HG03520 (cell line): Measurements from ENCODE around the gene BTNL8.

Experiments used
- ATAC-seq: cut with Tn5 transposase; IDR thresholded peaks from one replicate; pipeline ENCODE4 v1.9.1; 2021; ENCODE audit warnings: mild to moderate bottlenecking, moderate library complexity; ENCODE audit not compliant: unreplicated experiment

The BTNL8 gene, protein sequence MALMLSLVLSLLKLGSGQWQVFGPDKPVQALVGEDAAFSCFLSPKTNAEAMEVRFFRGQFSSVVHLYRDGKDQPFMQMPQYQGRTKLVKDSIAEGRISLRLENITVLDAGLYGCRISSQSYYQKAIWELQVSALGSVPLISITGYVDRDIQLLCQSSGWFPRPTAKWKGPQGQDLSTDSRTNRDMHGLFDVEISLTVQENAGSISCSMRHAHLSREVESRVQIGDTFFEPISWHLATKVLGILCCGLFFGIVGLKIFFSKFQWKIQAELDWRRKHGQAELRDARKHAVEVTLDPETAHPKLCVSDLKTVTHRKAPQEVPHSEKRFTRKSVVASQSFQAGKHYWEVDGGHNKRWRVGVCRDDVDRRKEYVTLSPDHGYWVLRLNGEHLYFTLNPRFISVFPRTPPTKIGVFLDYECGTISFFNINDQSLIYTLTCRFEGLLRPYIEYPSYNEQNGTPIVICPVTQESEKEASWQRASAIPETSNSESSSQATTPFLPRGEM

GRCh38 chr5:180898621-180899246 is at the start of gene BTNL8:
Gene BTNL8 (plus strand): TSS chr5:180899159. CDS start chr5:180899311, 152 bp downstream.
- ATAC-seq, result no peak

GRCh38 chr5:180849827-180850226 is 49.1 kb upstream of the BTNL8 start:
- no peak for ATAC-seq

DNA sequence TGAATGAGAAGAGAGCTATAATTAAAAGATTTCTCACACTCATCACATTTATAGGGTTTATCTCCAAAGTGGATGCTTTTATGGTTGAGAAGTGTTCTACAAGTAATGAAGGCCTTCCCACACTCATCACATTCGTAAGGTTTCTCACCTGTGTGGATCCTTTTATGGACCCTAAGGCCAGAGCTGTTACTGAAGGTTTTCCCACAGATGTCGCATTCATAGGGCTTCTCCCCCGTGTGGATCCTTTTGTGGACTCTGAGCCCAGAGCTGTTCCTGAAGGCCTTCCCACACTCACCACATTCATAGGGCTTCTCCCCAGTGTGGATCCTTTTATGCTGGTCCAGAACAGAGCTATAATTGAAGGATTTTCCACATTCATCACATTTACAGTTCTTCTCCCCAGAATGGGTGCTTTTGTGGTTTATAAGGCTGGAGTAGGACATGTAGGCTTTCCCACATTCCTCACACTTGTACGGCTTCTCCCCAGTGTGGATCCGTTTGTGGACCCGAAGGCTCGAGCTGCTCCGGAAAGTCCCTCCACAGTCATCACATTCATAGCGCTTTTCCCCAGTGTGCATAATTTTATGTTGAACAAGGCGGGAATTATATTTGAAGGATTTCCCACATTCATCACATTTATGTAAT is 48.4 kb upstream of the BTNL8 start:
- no peak for ATAC-seq

- ATAC-seq, result no peak
Measured at GRCh38 chr5:180852495-180852894, 46.5 kb upstream of the BTNL8 start.

GRCh38 chr5:180853121-180853847 is 45.7 kb upstream of the BTNL8 start:
- ATAC-seq, result no peak

- ATAC-seq, result no peak
Measured at GRCh38 chr5:180853848-180854176, 45.1 kb upstream of the BTNL8 start.

DNA sequence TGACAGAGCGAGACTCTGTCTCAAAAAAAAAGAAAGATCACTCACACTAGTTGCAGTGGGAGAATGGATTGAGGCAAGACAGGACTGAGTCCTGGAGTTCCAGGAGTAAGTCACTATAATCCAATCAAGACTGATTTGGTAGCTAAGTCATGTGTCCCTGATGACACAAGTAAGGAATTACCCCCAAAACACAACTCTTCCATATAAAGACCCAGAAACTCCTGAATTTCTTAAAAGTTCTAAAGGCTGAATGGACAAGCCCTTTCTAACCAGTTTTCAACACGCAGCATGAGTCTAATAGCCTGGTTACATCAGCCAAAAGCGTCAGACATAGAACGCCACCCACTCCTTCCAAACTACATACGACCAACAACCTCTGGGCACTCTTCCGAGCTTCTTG is 40.4 kb upstream of the BTNL8 start:
- ATAC-seq, result no peak

DNA sequence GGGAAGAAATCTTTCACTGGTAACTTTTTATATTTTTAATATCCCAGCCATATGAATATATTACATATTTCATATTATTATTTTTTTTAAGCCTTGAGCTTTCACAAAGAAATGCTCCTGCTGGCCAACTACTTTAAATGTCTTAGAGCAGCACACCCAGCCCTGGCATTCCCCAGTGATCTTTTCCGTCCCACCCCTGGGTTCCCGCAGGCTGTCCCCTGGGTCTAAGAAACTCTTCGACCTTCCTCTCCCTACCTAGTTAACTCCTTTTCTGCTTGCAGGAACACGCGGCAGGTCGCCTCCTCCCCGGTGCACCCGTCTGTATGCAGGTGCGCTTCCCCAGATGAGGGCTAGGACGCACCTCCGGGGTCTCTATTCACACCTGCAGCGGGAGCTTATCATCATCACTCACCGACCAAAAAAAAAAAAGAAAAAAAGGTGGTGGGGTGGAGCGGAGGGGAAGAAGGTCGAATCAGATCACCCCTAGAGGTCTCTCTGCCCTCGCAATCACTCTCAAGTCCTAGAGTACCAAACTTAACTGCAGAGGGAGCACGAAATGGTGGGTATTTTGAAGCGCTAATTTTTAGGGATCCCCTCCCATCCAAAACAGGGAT is 38.6 kb upstream of the BTNL8 start:
- peak; percentile 33 for ATAC-seq

- peak; percentile 87 for ATAC-seq
Measured at GRCh38 chr5:180860887-180861822, 37.8 kb upstream of the BTNL8 start, which contains the start of gene ZFP62. Gene ZFP62 (minus strand): TSS chr5:180861276. CDS start chr5:180861219, 57 bp downstream.

DNA sequence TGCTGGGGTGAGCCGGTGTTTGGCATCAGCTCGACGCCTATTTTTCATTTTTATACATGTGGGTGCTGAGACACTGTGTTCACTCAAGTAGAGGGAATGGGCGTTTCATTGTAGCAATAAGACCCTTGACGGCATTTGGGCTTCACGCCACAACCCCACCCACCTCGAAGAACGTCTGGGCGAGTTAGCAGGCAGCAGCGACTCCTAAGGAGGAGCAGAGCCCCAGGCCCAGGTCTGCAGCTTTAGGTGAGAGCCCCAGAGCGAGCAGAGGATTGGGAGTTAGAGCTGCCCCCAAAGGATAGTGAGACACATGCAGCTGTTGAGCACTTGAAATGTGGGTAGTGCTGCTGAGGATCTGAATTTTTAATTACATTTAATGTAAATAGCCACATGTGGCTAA is 36.3 kb upstream of the BTNL8 start:
- ATAC-seq, result no peak

GRCh38 chr5:180865981-180866695 is 32.8 kb upstream of the BTNL8 start:
- ATAC-seq, result no peak

GRCh38 chr5:180866985-180867384 is 32.0 kb upstream of the BTNL8 start:
- ATAC-seq, result no peak

DNA sequence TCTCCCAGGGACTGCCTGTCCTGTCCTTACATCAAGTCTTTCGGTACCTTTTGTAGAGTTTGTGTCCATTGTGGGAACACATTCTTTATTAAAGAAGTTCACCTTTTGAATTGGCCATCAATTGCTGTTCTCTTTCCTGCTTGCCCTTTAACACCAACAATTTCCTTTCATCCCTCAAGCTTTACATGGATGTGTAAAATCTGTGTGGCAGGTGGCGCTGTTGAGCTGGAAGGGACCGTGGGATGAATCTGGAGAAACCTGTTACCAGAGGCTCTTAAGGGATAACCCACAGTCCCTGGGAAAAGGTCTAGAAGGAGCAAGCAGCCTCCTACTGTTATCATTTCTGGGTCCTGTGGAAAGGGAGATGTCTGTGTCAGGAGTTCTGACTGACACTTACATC is 30.0 kb upstream of the BTNL8 start:
- no peak for ATAC-seq

DNA sequence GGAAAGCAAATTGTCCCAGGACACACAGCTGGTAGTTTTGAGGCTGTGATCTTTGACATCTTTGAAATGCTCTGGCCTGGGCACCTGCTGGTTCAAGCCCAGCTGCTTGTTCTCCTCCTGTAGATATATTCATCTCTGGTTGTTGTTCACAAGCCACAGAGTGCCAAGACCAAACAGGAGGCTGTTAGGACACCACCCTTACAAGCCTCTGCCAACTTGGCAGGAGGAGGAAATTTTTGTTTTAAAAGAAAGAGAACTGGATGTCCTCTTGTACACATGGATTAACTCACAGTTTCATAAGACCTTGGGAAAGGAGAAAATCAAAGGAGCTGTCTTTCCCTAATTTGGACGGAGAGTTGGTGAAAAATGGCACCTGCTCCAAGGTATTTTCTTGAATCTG is 29.4 kb upstream of the BTNL8 start:
- no peak for ATAC-seq

GRCh38 chr5:180870276-180871068 is 28.5 kb upstream of the BTNL8 start:
- ATAC-seq, result no peak

- ATAC-seq, result no peak
Measured at GRCh38 chr5:180872419-180872818, 26.5 kb upstream of the BTNL8 start.

- ATAC-seq, result no peak
Measured at GRCh38 chr5:180873615-180874520, 25.1 kb upstream of the BTNL8 start.
